Panc1 (cell line): ENCODE measurements around the gene GRK1. TPM values are rescaled to one million over a fixed set of nuclear protein-coding genes. Genes with fewer than 3 reads are reported as not detected.

Experiments used
- ATAC-seq: fragments of 200-7000 bp; cut with Tn5 transposase; 2 replicates; pipeline ENCODE4 v1.9.1; 2020; ENCODE audit warnings: mild to moderate bottlenecking, moderate library complexity
- BruUV-seq: library from RNA; stranded (reverse); fragments of 400-500 nt; replicated peaks from 2 replicates; lab custom pipeline; 2021; lab: Mats Ljungman, UMichigan
- CTCF ChIA-PET: fragments of 300-600 bp; sonication (Branson Sonifier 250); formaldehyde crosslinking; loops from one replicate; lab custom pipeline; 2022; ENCODE audit warnings: antibody characterized with exemption; lab: Charles Lee
- POLR2A ChIA-PET: fragments of 300-600 bp; sonication (Branson Sonifier 250); formaldehyde crosslinking; loops from one replicate; lab custom pipeline; 2022; ENCODE audit warnings: antibody characterized with exemption; lab: Charles Lee
- DNase-seq: peaks from one replicate; pipeline ENCODE4 v3.0.0-alpha.2; 2010; ENCODE audit warnings: low read depth, low spot score
- H3K27ac ChIP-seq: 2 replicates; pipeline ENCODE4 v1.5.1; 2011; ENCODE audit warnings: mild to moderate bottlenecking, low read length, inconsistent platforms
- H3K27me3 ChIP-seq: fragments of 200-500 bp; sonication (Bioruptor generic); 2 replicates; pipeline ENCODE4 v1.6.0; 2014; ENCODE audit warnings: low read length, inconsistent platforms; ENCODE audit not compliant: control insufficient read depth, insufficient read depth
- H3K36me3 ChIP-seq: fragments of 200-500 bp; sonication (Bioruptor generic); 2 replicates; pipeline ENCODE4 v1.5.1; 2014; ENCODE audit warnings: inconsistent platforms, mild to moderate bottlenecking, low read length, moderate library complexity; ENCODE audit not compliant: control insufficient read depth, insufficient read depth
- H3K4me1 ChIP-seq: 2 replicates; pipeline ENCODE4 v1.5.1; 2011; ENCODE audit warnings: inconsistent platforms, mild to moderate bottlenecking, low read length, moderate library complexity; ENCODE audit not compliant: control insufficient read depth, insufficient read depth
- H3K4me3 ChIP-seq, 2 experiments: 2 replicates each; pipeline ENCODE4 v1.5.1; 2011 to 2012; ENCODE audit warnings: low read depth in 2 of 2, low read length in 2 of 2, mild to moderate bottlenecking in 2 of 2, inconsistent platforms in 1 of 2, moderate library complexity in 1 of 2
- H3K9me3 ChIP-seq: fragments of 200-500 bp; sonication (Bioruptor generic); 2 replicates; pipeline ENCODE4 v1.5.1; 2014; ENCODE audit warnings: low read depth, mild to moderate bottlenecking, inconsistent platforms, low read length, moderate library complexity; ENCODE audit not compliant: control insufficient read depth, insufficient read depth
- CTCF ChIP-seq: fragments of 450-650 bp; IDR thresholded peaks from 2 replicates; pipeline ENCODE4 v1.5.1; 2017; ENCODE audit warnings: mild to moderate bottlenecking
- POLR2AphosphoS5 ChIP-seq: IDR thresholded peaks from 2 replicates; pipeline ENCODE4 v1.6.1; 2012; ENCODE audit warnings: mild to moderate bottlenecking, low read depth, low read length, moderate library complexity
- REST ChIP-seq, 2 experiments: IDR thresholded peaks; 2 replicates each; pipeline ENCODE4 v1.6.1; 2011 to 2012; ENCODE audit warnings: low read depth in 2 of 2, control low read depth in 1 of 2, low read length in 1 of 2, mild to moderate bottlenecking in 1 of 2, moderate library complexity in 1 of 2; ENCODE audit not compliant: insufficient read depth in 1 of 2
- SIN3A ChIP-seq: IDR thresholded peaks from 2 replicates; pipeline ENCODE4 v1.6.1; 2012; ENCODE audit warnings: low read depth, mild to moderate bottlenecking, low read length, moderate library complexity, borderline replicate concordance; ENCODE audit not compliant: insufficient read depth
- TCF7L2 ChIP-seq: IDR thresholded peaks from 2 replicates; pipeline ENCODE4 v1.6.1; 2011; ENCODE audit warnings: mild to moderate bottlenecking, low read depth, low read length, inconsistent platforms
- in situ Hi-C: cut with HindIII; loops from 2 replicates; pipeline ENCODE4 v1.10.0; 2016; ENCODE audit warnings: low sequenced_read_pairs, low pct_unique_long_range_greater_than_20kb
- intact Hi-C: fragments of 100-400 bp; cut with micrococcal nuclease; formaldehyde crosslinking; loops from one replicate; pipeline ENCODE4 v1.10.0; 2022; ENCODE audit not compliant: unreplicated experiment
- total RNA-seq: library from RNA; stranded (reverse); gene quantifications from one replicate; pipeline ENCODE4 v1.2.1, GENCODE V29; 2021; ENCODE audit not compliant: unreplicated experiment

The GRK1 gene
- total RNA-seq, 1 experiment from 2014 or later, result 1.8 TPM

- TF ChIP-seq SIN3A (no peak), TCF7L2 (no peak), REST (IDR thresholded peaks at IDR 0.05; ENCODE audit: insufficient read depth in 1 of 2, low read depth in 2 of 2, low read length in 1 of 2) (no peak), CTCF (no peak), POLR2AphosphoS5 (no peak)
These were observed 3.5 kb downstream of the GRK1 start for GRCh38 chr13:113670541-113670940.

GRCh38 chr13:113671066-113672001 is 4.3 kb downstream of the GRK1 start:
- Histone ChIP-seq H3K4me3 (no peak overlapping the region), H3K27ac (no peak overlapping the region), H3K9me3 (no peaks in the 10 kb centered on the region), H3K4me1 (no peaks in the 10 kb centered on the region), H3K27me3 (no peaks in the 10 kb centered on the region), H3K36me3 (no peaks in the 10 kb centered on the region)
- intact Hi-C loops (no loop called here), in situ Hi-C loops (no loop called here)
- POLR2A ChIA-PET, result no interaction called here
- CTCF ChIA-PET, result no interaction called here
- TF ChIP-seq TCF7L2, result no peak
- TF ChIP-seq REST (IDR thresholded peaks at IDR 0.05; ENCODE audit: insufficient read depth in 1 of 2, low read depth in 2 of 2, low read length in 1 of 2), result no peak
- TF ChIP-seq CTCF, result no peak
- TF ChIP-seq POLR2AphosphoS5, result no peak
- BruUV-seq, result no TSS peak
- DNase-seq (no peak), ATAC-seq (no peak)

More at GRCh38 chr13:113670541-113670940, 3.5 kb downstream of the GRK1 start:
- no peaks in the 10 kb centered on the region for H3K27me3 ChIP-seq
- POLR2A ChIA-PET, result no interaction called here
- H3K9me3 ChIP-seq, result no peaks in the 10 kb centered on the region
- no peak for DNase-seq
- H3K27ac ChIP-seq, result no peak overlapping the region
- no TSS peak for BruUV-seq
- H3K36me3 ChIP-seq, result no peaks in the 10 kb centered on the region
- CTCF ChIA-PET, result no interaction called here
- in situ Hi-C loops (no loop called here), intact Hi-C loops (no loop called here)
- H3K4me3 ChIP-seq, result no peak overlapping the region
- no peak for ATAC-seq
- no peaks in the 10 kb centered on the region for H3K4me1 ChIP-seq
